ENCODE data around the gene FAM184A. TPM values are rescaled to one million over a fixed set of nuclear protein-coding genes. Genes with fewer than 3 reads are reported as not detected.
A peak's percentile ranks its signal among the peaks of the same experiment; 100 is the strongest.
"Not testable (repeated sequence)": the region's sequence is repeated elsewhere in the genome, so short reads cannot be mapped to it uniquely, and the experiment has no call there.

FAM184A gene
- total and polyA plus RNA-seq, 4 donors: 15.7 to 44.2 (median 33.4) TPM

- no peak for DNase-seq (ENCODE audit: low read depth in 4 of 6, low spot score in 6 of 6)
- Histone ChIP-seq H3K27ac (ENCODE audit: low read depth, low read length) (no peak overlapping the region), H3K36me3 (ENCODE audit: control insufficient read depth, insufficient read depth, low read length) (no peaks in the 10 kb centered on the region), H3K9me3 (ENCODE audit: control insufficient read depth, insufficient read depth, low read length) (no peaks in the 10 kb centered on the region), H3K4me3 (ENCODE audit: low read depth, low read length) (no peak overlapping the region), H3K4me1 (ENCODE audit: control insufficient read depth, insufficient read depth, low read length) (no peaks in the 10 kb centered on the region), H3K27me3 (ENCODE audit: control insufficient read depth, insufficient read depth, low read length) (no peaks in the 10 kb centered on the region)
- WGBS (ENCODE audit: insufficient coverage): no CpG with 5 or more reads among the region's 4 CpGs
These were observed 41.5 kb upstream of the FAM184A start for GRCh38 chr6:119119989-119120388.

- not testable (repeated sequence) for H3K4me3 ChIP-seq (ENCODE audit: low read depth, low read length); DNase-seq (ENCODE audit: low read depth in 4 of 6, low spot score in 6 of 6)
- 54% methylated on average over 7 of the region's 13 CpGs for WGBS (ENCODE audit: insufficient coverage)
These were observed 40.6 kb upstream of the FAM184A start for GRCh38 chr6:119119062-119119461.

GRCh38 chr6:119116712-119117281 lies 38.3 kb upstream of the FAM184A start:
- Histone ChIP-seq H3K4me1 (ENCODE audit: control insufficient read depth, insufficient read depth, low read length) (no peaks in the 10 kb centered on the region), H3K36me3 (ENCODE audit: control insufficient read depth, insufficient read depth, low read length) (no peaks in the 10 kb centered on the region), H3K27me3 (ENCODE audit: control insufficient read depth, insufficient read depth, low read length) (no peaks in the 10 kb centered on the region), H3K4me3 (ENCODE audit: low read depth, low read length) (no peak overlapping the region), H3K27ac (ENCODE audit: low read depth, low read length) (no peak overlapping the region), H3K9me3 (ENCODE audit: control insufficient read depth, insufficient read depth, low read length) (no peaks in the 10 kb centered on the region)
- 91% methylated on average over 3 of the region's 3 CpGs for WGBS (ENCODE audit: insufficient coverage)
- DNase-seq (ENCODE audit: low read depth in 4 of 6, low spot score in 6 of 6): no peak

More at GRCh38 chr6:119119062-119119461, 40.6 kb upstream of the FAM184A start:
- H3K9me3 ChIP-seq (ENCODE audit: control insufficient read depth, insufficient read depth, low read length); H3K27me3 ChIP-seq (ENCODE audit: control insufficient read depth, insufficient read depth, low read length); H3K27ac ChIP-seq (ENCODE audit: low read depth, low read length); H3K4me1 ChIP-seq (ENCODE audit: control insufficient read depth, insufficient read depth, low read length); H3K36me3 ChIP-seq (ENCODE audit: control insufficient read depth, insufficient read depth, low read length): not testable (repeated sequence)

GRCh38 chr6:119113961-119114360 lies 35.5 kb upstream of the FAM184A start:
- Histone ChIP-seq H3K9me3 (ENCODE audit: control insufficient read depth, insufficient read depth, low read length) (no peaks in the 10 kb centered on the region), H3K27ac (ENCODE audit: low read depth, low read length) (no peak overlapping the region), H3K4me3 (ENCODE audit: low read depth, low read length) (no peak overlapping the region), H3K27me3 (ENCODE audit: control insufficient read depth, insufficient read depth, low read length) (no peaks in the 10 kb centered on the region), H3K36me3 (ENCODE audit: control insufficient read depth, insufficient read depth, low read length) (no peaks in the 10 kb centered on the region), H3K4me1 (ENCODE audit: control insufficient read depth, insufficient read depth, low read length) (no peaks in the 10 kb centered on the region)
- WGBS (ENCODE audit: insufficient coverage): no CpG with 5 or more reads among the region's 1 CpG
- DNase-seq (ENCODE audit: low read depth in 4 of 6, low spot score in 6 of 6): no peak

GRCh38 chr6:119112812-119113530 lies 34.5 kb upstream of the FAM184A start:
- 71% methylated on average over 2 of the region's 4 CpGs for WGBS (ENCODE audit: insufficient coverage)
- Histone ChIP-seq H3K4me3 (ENCODE audit: low read depth, low read length) (no peak overlapping the region), H3K36me3 (ENCODE audit: control insufficient read depth, insufficient read depth, low read length) (no peaks in the 10 kb centered on the region), H3K27me3 (ENCODE audit: control insufficient read depth, insufficient read depth, low read length) (no peaks in the 10 kb centered on the region), H3K9me3 (ENCODE audit: control insufficient read depth, insufficient read depth, low read length) (no peaks in the 10 kb centered on the region), H3K27ac (ENCODE audit: low read depth, low read length) (no peak overlapping the region), H3K4me1 (ENCODE audit: control insufficient read depth, insufficient read depth, low read length) (no peaks in the 10 kb centered on the region)
- DNase-seq (ENCODE audit: low read depth in 4 of 6, low spot score in 6 of 6): no peak

GRCh38 chr6:119110601-119111548 lies 32.4 kb upstream of the FAM184A start:
- DNase-seq (ENCODE audit: low read depth in 4 of 6, low spot score in 6 of 6): peak; percentile 57 to 94 (median 64)
- no peaks in the 10 kb centered on the region for H3K36me3 ChIP-seq (ENCODE audit: control insufficient read depth, insufficient read depth, low read length)
- no peaks in the 10 kb centered on the region for H3K27me3 ChIP-seq (ENCODE audit: control insufficient read depth, insufficient read depth, low read length)
- H3K27ac ChIP-seq (ENCODE audit: low read depth, low read length): no peak overlapping the region
- 51% methylated on average over 6 of the region's 8 CpGs for WGBS (ENCODE audit: insufficient coverage)
- H3K4me1 ChIP-seq (ENCODE audit: control insufficient read depth, insufficient read depth, low read length): no peaks in the 10 kb centered on the region
- H3K4me3 ChIP-seq (ENCODE audit: low read depth, low read length): no peak overlapping the region
- no peaks in the 10 kb centered on the region for H3K9me3 ChIP-seq (ENCODE audit: control insufficient read depth, insufficient read depth, low read length)

GRCh38 chr6:119109654-119110325 lies 31.3 kb upstream of the FAM184A start:
- WGBS (ENCODE audit: insufficient coverage): 91% methylated on average over 4 of the region's 8 CpGs
- Histone ChIP-seq H3K27ac (ENCODE audit: low read depth, low read length) (no peak overlapping the region), H3K4me1 (ENCODE audit: control insufficient read depth, insufficient read depth, low read length) (no peaks in the 10 kb centered on the region), H3K9me3 (ENCODE audit: control insufficient read depth, insufficient read depth, low read length) (no peaks in the 10 kb centered on the region), H3K4me3 (ENCODE audit: low read depth, low read length) (no peak overlapping the region), H3K27me3 (ENCODE audit: control insufficient read depth, insufficient read depth, low read length) (no peaks in the 10 kb centered on the region), H3K36me3 (ENCODE audit: control insufficient read depth, insufficient read depth, low read length) (no peaks in the 10 kb centered on the region)
- no peak for DNase-seq (ENCODE audit: low read depth in 4 of 6, low spot score in 6 of 6)

GRCh38 chr6:119108076-119108475 lies 29.6 kb upstream of the FAM184A start:
- no CpG with 5 or more reads among the region's 3 CpGs for WGBS (ENCODE audit: insufficient coverage)
- no peaks in the 10 kb centered on the region for H3K27me3 ChIP-seq (ENCODE audit: control insufficient read depth, insufficient read depth, low read length)
- no peaks in the 10 kb centered on the region for H3K36me3 ChIP-seq (ENCODE audit: control insufficient read depth, insufficient read depth, low read length)
- H3K4me1 ChIP-seq (ENCODE audit: control insufficient read depth, insufficient read depth, low read length): no peaks in the 10 kb centered on the region
- H3K27ac ChIP-seq (ENCODE audit: low read depth, low read length): no peak overlapping the region
- H3K9me3 ChIP-seq (ENCODE audit: control insufficient read depth, insufficient read depth, low read length): no peaks in the 10 kb centered on the region
- no peak for DNase-seq (ENCODE audit: low read depth in 4 of 6, low spot score in 6 of 6)
- H3K4me3 ChIP-seq (ENCODE audit: low read depth, low read length): no peak overlapping the region

GRCh38 chr6:119105282-119105681 lies 26.8 kb upstream of the FAM184A start:
- Histone ChIP-seq H3K27ac (ENCODE audit: low read depth, low read length) (no peak overlapping the region), H3K36me3 (ENCODE audit: control insufficient read depth, insufficient read depth, low read length) (no peaks in the 10 kb centered on the region), H3K4me3 (ENCODE audit: low read depth, low read length) (no peak overlapping the region), H3K27me3 (ENCODE audit: control insufficient read depth, insufficient read depth, low read length) (no peaks in the 10 kb centered on the region), H3K4me1 (ENCODE audit: control insufficient read depth, insufficient read depth, low read length) (no peaks in the 10 kb centered on the region), H3K9me3 (ENCODE audit: control insufficient read depth, insufficient read depth, low read length) (no peaks in the 10 kb centered on the region)
- 100% methylated on average over 1 of the region's 5 CpGs for WGBS (ENCODE audit: insufficient coverage)
- DNase-seq (ENCODE audit: low read depth in 4 of 6, low spot score in 6 of 6): no peak

All from spinal cord (tissue), 10 donors.